Measurements from ENCODE around the gene MSH6. TPM values are rescaled to one million over a fixed set of nuclear protein-coding genes. Genes with fewer than 3 reads are reported as not detected.

Gene MSH6, protein sequence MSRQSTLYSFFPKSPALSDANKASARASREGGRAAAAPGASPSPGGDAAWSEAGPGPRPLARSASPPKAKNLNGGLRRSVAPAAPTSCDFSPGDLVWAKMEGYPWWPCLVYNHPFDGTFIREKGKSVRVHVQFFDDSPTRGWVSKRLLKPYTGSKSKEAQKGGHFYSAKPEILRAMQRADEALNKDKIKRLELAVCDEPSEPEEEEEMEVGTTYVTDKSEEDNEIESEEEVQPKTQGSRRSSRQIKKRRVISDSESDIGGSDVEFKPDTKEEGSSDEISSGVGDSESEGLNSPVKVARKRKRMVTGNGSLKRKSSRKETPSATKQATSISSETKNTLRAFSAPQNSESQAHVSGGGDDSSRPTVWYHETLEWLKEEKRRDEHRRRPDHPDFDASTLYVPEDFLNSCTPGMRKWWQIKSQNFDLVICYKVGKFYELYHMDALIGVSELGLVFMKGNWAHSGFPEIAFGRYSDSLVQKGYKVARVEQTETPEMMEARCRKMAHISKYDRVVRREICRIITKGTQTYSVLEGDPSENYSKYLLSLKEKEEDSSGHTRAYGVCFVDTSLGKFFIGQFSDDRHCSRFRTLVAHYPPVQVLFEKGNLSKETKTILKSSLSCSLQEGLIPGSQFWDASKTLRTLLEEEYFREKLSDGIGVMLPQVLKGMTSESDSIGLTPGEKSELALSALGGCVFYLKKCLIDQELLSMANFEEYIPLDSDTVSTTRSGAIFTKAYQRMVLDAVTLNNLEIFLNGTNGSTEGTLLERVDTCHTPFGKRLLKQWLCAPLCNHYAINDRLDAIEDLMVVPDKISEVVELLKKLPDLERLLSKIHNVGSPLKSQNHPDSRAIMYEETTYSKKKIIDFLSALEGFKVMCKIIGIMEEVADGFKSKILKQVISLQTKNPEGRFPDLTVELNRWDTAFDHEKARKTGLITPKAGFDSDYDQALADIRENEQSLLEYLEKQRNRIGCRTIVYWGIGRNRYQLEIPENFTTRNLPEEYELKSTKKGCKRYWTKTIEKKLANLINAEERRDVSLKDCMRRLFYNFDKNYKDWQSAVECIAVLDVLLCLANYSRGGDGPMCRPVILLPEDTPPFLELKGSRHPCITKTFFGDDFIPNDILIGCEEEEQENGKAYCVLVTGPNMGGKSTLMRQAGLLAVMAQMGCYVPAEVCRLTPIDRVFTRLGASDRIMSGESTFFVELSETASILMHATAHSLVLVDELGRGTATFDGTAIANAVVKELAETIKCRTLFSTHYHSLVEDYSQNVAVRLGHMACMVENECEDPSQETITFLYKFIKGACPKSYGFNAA (N-terminal part only)
- 10 to 100 TPM; 47.6 to 62.1 (median 57.3) TPM for total RNA-seq (2021; fragmentation: NEBNext Ultra II Directional; extraction: Animal tissue kit (Norgen Biotek cat#: 25700))
- long read RNA-seq, full-length matches to known transcripts = 10 of 22 reads
- long read RNA-seq, partial matches to known transcripts = 7 of 22 reads
- long read RNA-seq, other reads (novel, unspliced or antisense) = 5 of 22 reads

DNA sequence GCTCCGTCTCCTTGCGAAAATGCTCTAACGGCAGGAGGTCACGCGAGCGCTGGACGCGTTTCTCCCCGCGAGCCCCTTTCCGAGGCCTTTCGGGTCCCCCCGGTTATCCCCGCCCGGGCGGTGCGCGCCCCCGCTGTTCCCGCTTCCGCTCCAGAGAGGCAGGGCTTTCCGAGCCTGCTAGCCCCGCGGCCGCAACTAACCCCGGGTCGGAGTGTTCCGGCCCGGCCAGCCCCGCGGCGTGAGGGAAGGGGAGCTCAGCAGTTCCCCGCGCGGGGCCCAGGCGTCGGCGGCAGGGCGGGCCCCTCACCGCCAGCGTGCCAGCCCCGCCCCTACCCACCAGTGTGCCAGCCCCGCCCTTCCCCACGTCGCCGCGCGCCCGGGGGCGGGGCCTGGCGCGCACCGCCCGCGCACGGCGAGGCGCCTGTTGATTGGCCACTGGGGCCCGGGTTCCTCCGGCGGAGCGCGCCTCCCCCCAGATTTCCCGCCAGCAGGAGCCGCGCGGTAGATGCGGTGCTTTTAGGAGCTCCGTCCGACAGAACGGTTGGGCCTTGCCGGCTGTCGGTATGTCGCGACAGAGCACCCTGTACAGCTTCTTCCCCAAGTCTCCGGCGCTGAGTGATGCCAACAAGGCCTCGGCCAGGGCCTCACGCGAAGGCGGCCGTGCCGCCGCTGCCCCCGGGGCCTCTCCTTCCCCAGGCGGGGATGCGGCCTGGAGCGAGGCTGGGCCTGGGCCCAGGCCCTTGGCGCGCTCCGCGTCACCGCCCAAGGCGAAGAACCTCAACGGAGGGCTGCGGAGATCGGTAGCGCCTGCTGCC, at the start of gene MSH6:
Gene MSH6, plus strand, starts transcription at position 475 of the 815 bp plus-strand sequence. Its CDS starts 89 bp downstream, at position 564.
- peak; percentile 77 for DNase-seq
- TF ChIP-seq, protein P1, sequence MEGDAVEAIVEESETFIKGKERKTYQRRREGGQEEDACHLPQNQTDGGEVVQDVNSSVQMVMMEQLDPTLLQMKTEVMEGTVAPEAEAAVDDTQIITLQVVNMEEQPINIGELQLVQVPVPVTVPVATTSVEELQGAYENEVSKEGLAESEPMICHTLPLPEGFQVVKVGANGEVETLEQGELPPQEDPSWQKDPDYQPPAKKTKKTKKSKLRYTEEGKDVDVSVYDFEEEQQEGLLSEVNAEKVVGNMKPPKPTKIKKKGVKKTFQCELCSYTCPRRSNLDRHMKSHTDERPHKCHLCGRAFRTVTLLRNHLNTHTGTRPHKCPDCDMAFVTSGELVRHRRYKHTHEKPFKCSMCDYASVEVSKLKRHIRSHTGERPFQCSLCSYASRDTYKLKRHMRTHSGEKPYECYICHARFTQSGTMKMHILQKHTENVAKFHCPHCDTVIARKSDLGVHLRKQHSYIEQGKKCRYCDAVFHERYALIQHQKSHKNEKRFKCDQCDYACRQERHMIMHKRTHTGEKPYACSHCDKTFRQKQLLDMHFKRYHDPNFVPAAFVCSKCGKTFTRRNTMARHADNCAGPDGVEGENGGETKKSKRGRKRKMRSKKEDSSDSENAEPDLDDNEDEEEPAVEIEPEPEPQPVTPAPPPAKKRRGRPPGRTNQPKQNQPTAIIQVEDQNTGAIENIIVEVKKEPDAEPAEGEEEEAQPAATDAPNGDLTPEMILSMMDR (IDR thresholded peaks at IDR 0.05) = no peak
- Mint-ChIP-seq H3K27me3 (ENCODE audit: insufficient read depth) (no peaks in the 10 kb centered on the region; the same call in none of the 2 replicates), H3K4me3 (peak within 1 kb of the TSS; percentile 89), H3K4me1 (ENCODE audit: low read depth) (peaks cover 14% of the 10 kb centered on the region), H3K27ac (peak within 1 kb of the TSS; percentile 84), H3K36me3 (ENCODE audit: low read depth) (peaks cover 13% of the 10 kb centered on the region), H3K9me3 (no peaks in the 10 kb centered on the region)

DNA sequence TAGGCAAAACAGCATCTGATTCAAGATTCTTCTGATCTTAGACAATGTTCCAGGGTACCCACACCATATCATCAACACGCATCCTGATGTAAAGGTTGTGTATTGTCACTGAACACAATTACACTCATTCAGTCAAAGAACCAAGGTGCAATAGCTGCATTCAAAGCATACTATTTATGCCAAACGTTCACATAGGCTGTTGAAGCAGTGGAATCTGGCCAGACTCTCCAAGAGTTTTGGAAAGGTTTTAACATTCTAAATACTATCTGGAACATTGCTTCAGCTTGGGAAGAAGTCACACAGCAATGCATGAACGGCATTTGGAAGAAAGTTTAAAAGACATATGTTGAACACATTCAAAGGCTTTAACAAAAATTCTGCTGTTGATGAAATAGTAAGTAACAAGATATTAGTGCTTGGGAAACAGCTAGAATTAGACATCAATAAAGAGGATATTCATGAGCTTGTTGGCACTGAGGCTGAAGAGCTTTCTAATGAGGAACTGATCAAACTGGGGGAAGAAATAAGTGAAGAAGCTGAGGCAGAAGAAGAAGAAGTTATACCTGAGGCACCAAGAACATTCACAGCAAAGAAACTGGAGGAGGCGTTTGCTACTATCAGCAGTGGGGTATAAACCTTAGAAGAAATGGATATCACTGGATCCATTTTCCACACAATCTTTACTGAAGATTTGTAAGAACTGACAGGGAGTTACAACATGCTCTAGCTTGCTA, 47.6 kb upstream of the MSH6 start:
- TF ChIP-seq, protein P1 (IDR thresholded peaks at IDR 0.05) = no peak
- Mint-ChIP-seq H3K9me3 (no peaks in the 10 kb centered on the region; the same call in 1 of the 2 replicates), H3K27ac (no peak overlapping the region), H3K36me3 (ENCODE audit: low read depth) (no peaks in the 10 kb centered on the region), H3K27me3 (ENCODE audit: insufficient read depth) (peaks cover 18% of the 10 kb centered on the region), H3K4me3 (no peak overlapping the region), H3K4me1 (ENCODE audit: low read depth) (no peaks in the 10 kb centered on the region)
- DNase-seq = no peak

DNA sequence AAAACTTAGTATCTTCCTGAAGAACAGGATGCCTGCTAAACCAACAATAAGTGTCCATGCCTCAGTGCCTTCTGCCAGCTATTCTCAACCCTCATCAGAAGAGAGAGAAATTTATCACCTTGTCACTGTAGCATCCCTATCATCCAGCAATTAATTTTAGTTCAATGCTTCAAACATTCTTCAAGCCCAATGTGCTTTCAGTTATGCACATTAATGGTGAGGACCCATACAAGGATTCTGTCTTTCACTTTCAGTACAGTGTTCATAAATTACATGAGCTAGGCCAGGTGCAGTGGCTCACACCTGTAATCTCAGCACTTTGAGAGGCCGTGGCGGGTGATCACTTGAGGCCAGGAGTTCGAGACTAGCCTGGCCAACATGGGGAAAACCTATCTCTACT, 47.0 kb upstream of the MSH6 start:
- Mint-ChIP-seq H3K9me3 (no peaks in the 10 kb centered on the region), H3K27me3 (ENCODE audit: insufficient read depth) (peaks cover 19% of the 10 kb centered on the region), H3K4me1 (ENCODE audit: low read depth) (no peaks in the 10 kb centered on the region), H3K36me3 (ENCODE audit: low read depth) (no peaks in the 10 kb centered on the region), H3K4me3 (no peak overlapping the region), H3K27ac (no peak overlapping the region)
- no peak for DNase-seq
- TF ChIP-seq, protein P1 (IDR thresholded peaks at IDR 0.05) = no peak

DNA sequence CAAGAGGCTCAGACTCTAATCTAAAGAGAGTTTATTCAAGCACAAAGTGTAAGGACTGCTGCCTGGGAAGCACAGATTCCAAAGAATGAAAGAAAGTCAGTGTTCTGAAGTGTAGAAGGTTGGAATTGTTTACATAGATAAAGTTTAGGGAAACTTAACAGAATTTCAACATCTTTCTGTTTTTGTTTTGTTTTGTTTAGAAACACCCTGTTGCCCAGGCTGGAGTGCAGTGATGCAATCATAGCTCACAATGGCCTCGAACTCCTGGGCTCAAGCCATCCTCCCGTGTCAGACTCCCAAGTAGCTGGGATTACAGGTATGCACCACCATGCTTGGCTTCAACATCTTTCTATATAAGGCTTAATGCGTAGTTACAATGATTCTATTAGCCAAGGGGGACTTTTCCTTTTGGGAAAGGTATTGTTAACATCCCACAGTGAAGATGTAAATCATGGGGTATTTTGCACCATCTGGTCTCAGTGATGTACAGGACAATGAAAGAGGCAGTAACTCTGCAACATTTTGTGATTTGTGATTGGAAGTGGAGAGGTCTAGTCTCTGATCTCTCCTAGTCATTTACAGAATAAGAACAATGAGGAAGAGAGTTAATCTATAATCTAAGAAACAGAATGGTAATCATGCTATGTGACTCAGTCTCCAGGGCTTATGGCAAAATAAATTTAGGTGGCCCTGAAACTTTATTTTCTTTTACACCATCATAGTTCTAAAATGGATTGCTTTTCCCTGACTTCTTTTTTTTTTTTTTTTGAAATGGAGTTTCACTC, 45.6 kb upstream of the MSH6 start:
- TF ChIP-seq, protein P1 (IDR thresholded peaks at IDR 0.05) = no peak
- no peaks in the 10 kb centered on the region for H3K36me3 Mint-ChIP-seq (ENCODE audit: low read depth)
- H3K27me3 Mint-ChIP-seq (ENCODE audit: insufficient read depth) = peaks cover 28% of the 10 kb centered on the region
- no peaks in the 10 kb centered on the region for H3K4me1 Mint-ChIP-seq (ENCODE audit: low read depth)
- DNase-seq = no peak
- no peaks in the 10 kb centered on the region for H3K9me3 Mint-ChIP-seq
- no peak overlapping the region for H3K4me3 Mint-ChIP-seq
- H3K27ac Mint-ChIP-seq = no peak overlapping the region
